NT2/D1 (cell line): Measurements from ENCODE around the gene SPATA6.

Source experiments
- SUZ12 ChIP-seq: IDR thresholded peaks from 2 replicates; pipeline ENCODE4 v1.6.1; 2011; ENCODE audit not compliant: insufficient read length, insufficient read depth; ENCODE audit errors: extremely low read depth
- YY1 ChIP-seq: IDR thresholded peaks from 2 replicates; pipeline ENCODE4 v1.6.1; 2011; ENCODE audit not compliant: insufficient read length, insufficient read depth
- ZNF274 ChIP-seq: IDR thresholded peaks from 2 replicates; pipeline ENCODE4 v1.6.1; 2011; ENCODE audit warnings: mild to moderate bottlenecking, low read depth, low read length

- TF ChIP-seq SUZ12, result no peak
- no peak for TF ChIP-seq YY1
- TF ChIP-seq ZNF274, result no peak
Measured at GRCh38 chr1:48405940-48406339, 66.1 kb downstream of the SPATA6 start.
